KMS-11 (cell line): ENCODE results near the gene MVB12B.

ENCODE experiments used
- H2AFZ ChIP-seq: fragments of 200-600 bp; sonication (generic); 2 replicates; pipeline ENCODE4 v1.6.1; 2016; ENCODE audit warnings: antibody characterized with exemption, mixed run types, low read depth
- H3K27ac ChIP-seq: fragments of 200-600 bp; sonication (generic); 2 replicates; pipeline ENCODE4 v1.6.1; 2016; ENCODE audit warnings: mild to moderate bottlenecking, mixed run types
- H3K27me3 ChIP-seq: fragments of 200-600 bp; sonication (generic); 2 replicates; pipeline ENCODE4 v1.6.1; 2017; ENCODE audit warnings: mild to moderate bottlenecking, low read depth, mixed run types, moderate library complexity; ENCODE audit not compliant: insufficient read depth
- H3K36me3 ChIP-seq: fragments of 200-600 bp; sonication (generic); 2 replicates; pipeline ENCODE4 v1.6.1; 2017; ENCODE audit warnings: mild to moderate bottlenecking, mixed run types; ENCODE audit not compliant: insufficient read depth
- H3K4me1 ChIP-seq: fragments of 200-600 bp; sonication (generic); 2 replicates; pipeline ENCODE4 v1.6.1; 2016; ENCODE audit warnings: mild to moderate bottlenecking, low read depth, mixed run types; ENCODE audit not compliant: poor library complexity, severe bottlenecking
- H3K4me2 ChIP-seq: fragments of 200-600 bp; sonication (generic); 2 replicates; pipeline ENCODE4 v1.7.0; 2016; ENCODE audit warnings: mild to moderate bottlenecking, mixed run types
- H3K4me3 ChIP-seq: fragments of 200-600 bp; sonication (generic); IDR thresholded peaks from 2 replicates; pipeline ENCODE4 v1.6.1; 2017; ENCODE audit warnings: low read depth, low read length, mixed read lengths; ENCODE audit not compliant: insufficient read depth
- H3K79me2 ChIP-seq: fragments of 200-600 bp; sonication (generic); 2 replicates; pipeline ENCODE4 v1.6.1; 2016; ENCODE audit warnings: low read depth, mixed run types; ENCODE audit not compliant: insufficient read depth
- H3K9ac ChIP-seq: fragments of 200-600 bp; sonication (generic); 2 replicates; pipeline ENCODE4 v1.6.1; 2016; ENCODE audit warnings: mild to moderate bottlenecking, mixed run types
- H4K20me1 ChIP-seq: fragments of 200-600 bp; sonication (generic); 2 replicates; pipeline ENCODE4 v1.6.1; 2016; ENCODE audit warnings: mild to moderate bottlenecking, mixed run types; ENCODE audit not compliant: insufficient read depth
- CTCF ChIP-seq: fragments of 200-600 bp; sonication (generic); conservative IDR thresholded peaks from 2 replicates; pipeline ENCODE4 v1.6.1; 2017; ENCODE audit warnings: low read depth, mild to moderate bottlenecking, antibody characterized with exemption, low read length, moderate library complexity, mixed read lengths

MVB12B gene

GRCh38 chr9:126290871-126291270 lies 35.8 kb upstream of the MVB12B start:
- TF ChIP-seq CTCF, result no peak
- Histone ChIP-seq H3K4me3 (no peak overlapping the region), H2AFZ (no peak overlapping the region), H3K4me1 (peaks cover 14% of the 10 kb centered on the region), H3K27me3 (no peaks in the 10 kb centered on the region), H3K27ac (no peak overlapping the region), H4K20me1 (no peaks in the 10 kb centered on the region), H3K4me2 (no peak overlapping the region), H3K9ac (no peak overlapping the region), H3K36me3 (no peaks in the 10 kb centered on the region), H3K79me2 (no peaks in the 10 kb centered on the region)

GRCh38 chr9:126291925-126292324 lies 34.7 kb upstream of the MVB12B start:
- Histone ChIP-seq H2AFZ (no peak overlapping the region), H3K4me3 (no peak overlapping the region), H3K9ac (no peak overlapping the region), H3K79me2 (no peaks in the 10 kb centered on the region), H3K27ac (no peak overlapping the region), H3K27me3 (no peaks in the 10 kb centered on the region), H4K20me1 (no peaks in the 10 kb centered on the region), H3K4me2 (no peak overlapping the region), H3K36me3 (no peaks in the 10 kb centered on the region), H3K4me1 (peaks cover 14% of the 10 kb centered on the region)
- TF ChIP-seq CTCF, result no peak

- Histone ChIP-seq H2AFZ (no peak overlapping the region), H3K27ac (no peak overlapping the region), H3K4me3 (no peak overlapping the region), H3K4me1 (peaks cover 14% of the 10 kb centered on the region), H3K36me3 (no peaks in the 10 kb centered on the region), H3K27me3 (no peaks in the 10 kb centered on the region), H3K9ac (no peak overlapping the region), H3K79me2 (no peaks in the 10 kb centered on the region), H3K4me2 (no peak overlapping the region), H4K20me1 (no peaks in the 10 kb centered on the region)
- no peak for TF ChIP-seq CTCF
Measured at GRCh38 chr9:126292736-126293521, 33.7 kb upstream of the MVB12B start.

GRCh38 chr9:126293522-126293889 lies 33.1 kb upstream of the MVB12B start:
- Histone ChIP-seq H3K79me2 (no peaks in the 10 kb centered on the region), H3K9ac (no peak overlapping the region), H3K27ac (no peak overlapping the region), H3K4me3 (no peak overlapping the region), H2AFZ (no peak overlapping the region), H3K4me1 (peaks cover 14% of the 10 kb centered on the region), H4K20me1 (no peaks in the 10 kb centered on the region), H3K4me2 (no peak overlapping the region), H3K36me3 (no peaks in the 10 kb centered on the region), H3K27me3 (no peaks in the 10 kb centered on the region)
- TF ChIP-seq CTCF, result peak; percentile 39
